HL-60 (cell line): Measurements from ENCODE around the gene VTI1A.

Experiments
- DNase-seq, 2 experiments: peaks; one replicate each; pipeline ENCODE4 v3.0.0-alpha.2; 2010 to 2020; ENCODE audit warnings: low read depth in 1 of 2, low spot score in 1 of 2
- H3K27ac ChIP-seq: fragments of 250-450 bp; sonication (Bioruptor Pico); replicated peaks from 2 replicates; pipeline ENCODE4 v1.5.1; 2020; ENCODE audit warnings: mild to moderate bottlenecking, moderate library complexity
- H3K27me3 ChIP-seq: fragments of 250-450 bp; sonication (Bioruptor Pico); 2 replicates; pipeline ENCODE4 v1.5.1; 2021; ENCODE audit warnings: mild to moderate bottlenecking, moderate library complexity; ENCODE audit not compliant: insufficient read depth, poor library complexity, severe bottlenecking
- H3K4me3 ChIP-seq: replicated peaks from 2 replicates; pipeline ENCODE4 v1.5.1; 2011; ENCODE audit warnings: mild to moderate bottlenecking, control low read depth, low read length; ENCODE audit not compliant: insufficient read depth
- CTCF ChIP-seq: IDR thresholded peaks from one replicate; pipeline ENCODE4 v1.5.1; 2011; ENCODE audit warnings: low read length, control low read depth, inconsistent platforms; ENCODE audit not compliant: insufficient read depth
- GABPA ChIP-seq: IDR thresholded peaks from 2 replicates; pipeline ENCODE4 v1.6.1; 2012; ENCODE audit warnings: low read depth
- POLR2AphosphoS5 ChIP-seq: IDR thresholded peaks from 2 replicates; pipeline ENCODE4 v1.6.1; 2012; ENCODE audit warnings: low read depth
- REST ChIP-seq: IDR thresholded peaks from 2 replicates; pipeline ENCODE4 v1.6.1; 2012; ENCODE audit warnings: low read depth; ENCODE audit not compliant: insufficient replicate concordance
- SPI1 ChIP-seq: IDR thresholded peaks from 2 replicates; pipeline ENCODE4 v1.6.1; 2012; ENCODE audit warnings: low read depth, mild to moderate bottlenecking, borderline replicate concordance

Gene VTI1A

GRCh38 chr10:112643600-112644264, 196.7 kb downstream of the VTI1A start:
- DNase-seq = no peak
- no peak overlapping the region for H3K4me3 ChIP-seq
- no peak overlapping the region for H3K27ac ChIP-seq
- no peaks in the 10 kb centered on the region for H3K27me3 ChIP-seq
- TF ChIP-seq SPI1 (no peak), REST (no peak), CTCF (no peak)

GRCh38 chr10:112644265-112644645, 197.2 kb downstream of the VTI1A start:
- TF ChIP-seq GABPA = no peak
- TF ChIP-seq CTCF = no peak
- TF ChIP-seq POLR2AphosphoS5 = no peak
- no peak for TF ChIP-seq REST
- no peak for TF ChIP-seq SPI1
- H3K27me3 ChIP-seq = no peaks in the 10 kb centered on the region
- no peak for DNase-seq
- no peak overlapping the region for H3K4me3 ChIP-seq
- no peak overlapping the region for H3K27ac ChIP-seq

GRCh38 chr10:112649006-112649821, 202.2 kb downstream of the VTI1A start:
- no peak for DNase-seq
- TF ChIP-seq POLR2AphosphoS5 (no peak), GABPA (no peak), REST (no peak), SPI1 (no peak), CTCF (no peak)
- H3K27me3 ChIP-seq = no peaks in the 10 kb centered on the region
- no peak overlapping the region for H3K4me3 ChIP-seq
- no peak overlapping the region for H3K27ac ChIP-seq
